T1000 (cell line): ENCODE results near the gene SCLY.
"Not testable (repeated sequence)": the region's sequence is repeated elsewhere in the genome, so short reads cannot be mapped to it uniquely, and the experiment has no call there.

ENCODE experiments used
- DNase-seq: peaks from one replicate; lab custom pipeline; 2025; ENCODE audit warnings: mixed read lengths; lab: John Stamatoyannopoulos, UW

The SCLY gene

DNA sequence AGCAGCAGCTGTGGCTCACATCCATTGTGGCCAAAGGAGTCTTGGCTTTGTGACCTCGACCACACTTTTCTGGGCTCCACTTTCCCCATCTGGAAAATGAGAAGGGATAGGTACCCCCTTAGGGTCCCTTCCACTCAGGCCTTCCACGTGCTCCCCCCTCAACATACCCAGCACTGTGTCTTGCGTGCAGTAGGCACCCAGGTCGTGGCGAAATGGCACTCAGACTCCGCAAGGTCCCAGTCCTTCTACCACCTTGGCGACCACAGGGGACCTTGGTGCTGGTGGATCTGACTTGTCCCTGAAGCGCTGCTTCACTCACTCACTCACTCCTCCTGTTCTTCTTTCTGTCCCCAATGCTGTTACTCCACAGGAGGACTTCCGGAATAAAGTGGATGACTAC, 19.9 kb upstream of the SCLY start:
- no peak for DNase-seq

DNA sequence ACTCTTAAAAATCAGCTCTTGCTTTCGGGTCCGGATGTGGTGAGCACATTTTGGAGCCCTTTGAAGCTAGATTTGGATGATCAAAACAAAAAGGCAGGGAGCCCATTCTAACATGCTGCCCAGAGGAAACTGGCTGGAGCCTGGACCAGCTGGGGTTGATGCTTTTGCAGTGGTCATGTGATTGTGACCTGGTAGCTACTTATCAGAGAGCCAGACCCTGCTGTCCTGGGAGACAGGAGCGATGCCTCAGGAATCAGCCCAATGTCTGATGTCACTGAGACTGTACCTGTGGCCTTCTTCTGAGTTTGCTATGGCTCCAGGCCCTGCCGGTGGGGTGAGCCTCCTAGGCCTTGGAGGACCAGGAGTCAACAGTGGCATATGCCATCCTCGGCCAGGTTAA, 18.7 kb upstream of the SCLY start:
- DNase-seq, result no peak

DNA sequence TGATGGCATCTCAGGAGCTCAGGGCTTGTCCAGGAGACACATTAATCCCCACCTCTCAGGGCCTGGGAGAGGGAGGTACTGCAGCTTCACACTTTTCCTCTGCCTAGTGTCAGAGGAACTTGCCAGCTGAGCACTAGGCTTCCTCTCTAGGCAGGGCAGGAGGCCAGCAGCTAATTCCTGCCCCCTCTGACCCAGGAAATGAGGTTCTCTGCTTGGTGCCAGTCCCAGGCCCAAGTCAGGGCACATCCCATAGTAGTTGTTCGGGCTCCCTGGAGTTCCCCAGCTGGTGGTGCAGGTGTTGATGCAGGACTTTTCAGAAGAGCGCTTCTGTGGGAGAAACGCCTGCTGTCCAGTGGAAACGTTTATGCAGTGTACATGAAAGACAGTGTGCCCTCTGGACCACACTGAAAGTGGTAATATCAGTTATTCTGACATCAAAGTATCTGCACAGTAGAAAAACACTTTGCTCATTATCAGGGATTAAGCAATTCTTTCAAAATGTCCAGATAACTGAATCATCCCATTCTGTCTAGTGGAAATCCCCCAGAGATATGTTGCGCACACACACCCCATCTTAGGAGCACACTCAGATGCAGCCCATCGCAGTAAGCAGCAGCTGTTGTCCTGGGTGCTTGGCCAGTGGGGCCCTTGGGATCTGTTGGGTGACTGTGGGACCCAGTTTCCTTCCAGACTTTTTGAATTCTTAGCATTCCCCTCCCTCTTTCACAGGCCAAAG, 17.8 kb upstream of the SCLY start:
- DNase-seq, result no peak

DNA sequence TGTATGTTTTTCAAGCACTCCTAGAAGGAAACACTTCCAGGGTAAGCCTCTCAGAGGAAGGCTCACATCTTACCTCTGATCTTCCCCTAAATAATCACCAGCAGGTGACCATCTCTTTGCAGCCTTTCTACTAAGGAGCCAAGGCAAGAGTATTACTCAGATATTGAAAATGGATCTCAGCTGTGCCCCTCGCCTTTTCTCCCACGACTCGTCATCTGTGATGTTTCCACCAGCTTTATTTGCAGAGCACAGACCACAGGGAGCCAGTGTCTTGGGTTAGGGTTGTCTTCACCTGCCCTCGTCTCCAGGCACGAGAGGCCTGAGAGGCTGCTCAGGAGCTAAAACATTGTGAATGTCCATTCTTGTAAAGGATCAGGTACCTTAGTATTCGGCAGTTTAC, 16.9 kb upstream of the SCLY start:
- DNase-seq, result no peak

DNA sequence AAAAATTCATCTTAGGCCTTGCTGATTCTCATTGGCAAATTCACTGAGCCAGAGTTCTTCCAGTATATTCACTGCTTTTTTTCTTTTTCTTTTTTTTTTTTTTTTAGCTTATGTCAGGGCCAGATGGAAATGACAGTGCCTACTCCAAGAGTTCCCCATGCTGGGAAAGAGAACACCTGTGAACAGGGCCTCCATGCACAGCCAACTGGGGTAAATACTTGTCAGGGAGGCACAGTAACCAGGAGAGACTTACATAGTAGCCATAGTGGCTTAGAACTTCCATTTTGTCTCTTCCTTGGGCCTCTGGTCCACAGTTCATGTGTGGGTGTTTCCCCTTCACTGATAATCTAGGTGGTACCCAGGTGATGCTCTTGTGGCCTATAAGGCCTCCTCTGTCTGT, 15.2 kb upstream of the SCLY start:
- no peak for DNase-seq

DNA sequence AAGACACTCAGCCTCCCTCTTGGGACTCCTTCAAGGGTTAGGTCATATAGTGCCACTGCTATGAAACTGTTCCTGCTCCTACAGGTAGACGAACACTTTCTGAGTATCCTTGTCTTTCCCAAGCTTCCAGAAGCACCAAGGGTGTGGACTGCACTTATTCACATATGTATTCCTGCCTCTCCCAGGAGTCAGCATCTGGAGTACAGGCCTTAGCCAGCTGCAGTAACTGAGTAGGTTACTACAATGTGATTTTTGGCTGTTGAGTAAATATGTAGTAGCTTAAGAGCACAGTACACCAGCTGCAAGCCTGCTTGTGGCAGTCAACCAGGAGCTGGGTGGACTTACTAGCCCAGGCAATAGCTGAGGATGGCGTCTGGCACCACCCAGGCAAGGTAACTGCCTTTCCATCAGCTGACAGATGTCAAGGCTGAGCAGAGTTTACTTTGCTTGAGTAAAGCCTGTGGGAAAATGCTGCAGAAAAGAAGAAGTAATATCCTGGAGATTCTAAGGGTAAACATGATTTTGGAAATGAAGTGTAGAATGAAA, 14.0 kb upstream of the SCLY start:
- DNase-seq, result no peak

DNA sequence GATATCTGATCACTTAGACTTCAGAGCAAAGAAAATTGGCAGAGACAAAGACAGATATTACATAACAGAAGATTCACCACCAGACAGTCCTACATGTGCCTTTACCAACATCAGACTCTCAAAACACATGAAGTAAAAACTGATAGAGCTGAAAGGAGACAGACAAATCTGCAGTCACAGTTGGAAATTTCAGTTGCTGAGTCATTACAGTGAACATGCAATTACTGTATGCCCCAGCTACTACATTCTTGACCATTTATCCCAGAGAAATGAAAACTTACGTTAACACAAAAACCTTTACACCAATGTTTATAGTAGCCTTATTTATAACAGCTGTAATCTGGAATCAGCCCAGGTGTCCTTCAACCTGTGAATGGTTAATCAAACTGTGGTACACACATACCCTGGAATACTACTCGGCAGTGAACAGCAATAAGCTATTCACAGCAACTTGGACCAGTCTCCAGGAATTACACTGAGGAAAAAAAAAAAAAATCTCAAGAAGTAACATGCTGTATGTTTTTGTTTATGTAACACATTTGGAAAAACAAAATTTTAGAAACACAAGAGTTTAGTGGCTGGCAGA, 7.5 kb upstream of the SCLY start:
- DNase-seq, result no peak

DNA sequence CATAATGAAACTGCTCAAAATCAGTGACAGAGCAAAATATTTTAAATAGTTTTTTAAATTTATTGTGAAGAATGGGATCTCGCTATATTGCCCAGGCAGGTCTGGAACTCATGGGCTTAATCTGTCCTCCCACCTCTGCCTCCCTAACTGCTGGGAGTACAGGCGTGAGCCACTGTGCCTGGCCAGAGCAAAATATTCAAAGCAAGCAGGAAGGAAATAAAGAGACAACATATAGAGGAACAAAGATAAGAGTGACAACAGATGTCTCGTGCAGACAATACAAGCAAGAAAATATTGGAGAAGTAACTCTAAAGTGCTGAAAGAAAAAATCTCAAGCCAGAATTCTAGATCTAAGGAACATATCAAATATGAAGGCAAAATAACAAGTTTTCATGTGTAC, 5.0 kb upstream of the SCLY start:
- DNase-seq, result no peak

DNA sequence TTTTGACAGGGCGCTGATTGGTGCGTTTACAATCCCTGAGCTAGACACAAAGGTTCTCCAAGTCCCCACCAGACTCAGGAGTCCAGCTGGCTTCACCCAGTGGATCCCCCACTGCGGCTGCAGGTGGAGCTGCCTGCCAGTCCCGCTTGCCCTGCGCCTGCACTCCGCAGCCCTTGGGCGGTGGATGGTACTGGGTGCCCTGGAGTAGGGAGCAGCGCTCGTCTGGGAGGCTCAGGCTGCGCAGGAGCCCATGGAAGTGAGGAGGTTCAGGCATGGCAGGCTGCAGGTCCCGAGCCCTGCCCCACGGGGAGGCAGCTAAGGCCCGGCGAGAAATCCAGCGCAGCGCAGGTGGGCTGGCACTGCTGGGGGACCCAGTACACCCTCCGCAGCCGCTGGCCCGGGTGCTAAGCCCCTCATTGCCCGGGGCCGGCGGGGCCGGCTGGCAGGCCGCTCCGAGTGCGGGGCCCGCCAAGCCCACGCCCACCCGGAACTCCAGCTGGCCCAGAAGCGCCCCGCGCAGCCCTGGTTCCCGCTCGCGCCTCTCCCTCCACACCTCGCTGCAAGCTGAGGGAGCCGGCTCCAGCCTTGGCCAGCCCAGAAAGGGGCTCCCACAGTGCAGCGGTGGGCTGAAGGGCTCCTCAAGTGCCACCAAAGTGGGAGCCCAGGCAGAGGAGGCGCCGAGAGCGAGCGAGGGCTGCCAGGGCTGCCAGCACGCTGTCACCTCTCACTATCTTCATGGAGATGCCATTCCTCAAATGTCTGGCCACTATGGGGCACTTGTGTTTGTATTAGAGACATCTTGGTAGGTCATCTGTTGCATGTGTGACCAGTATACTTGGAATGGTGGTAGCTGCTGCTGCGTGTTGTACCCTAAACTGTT, 2.9 kb upstream of the SCLY start:
- DNase-seq, result not testable (repeated sequence)

DNA sequence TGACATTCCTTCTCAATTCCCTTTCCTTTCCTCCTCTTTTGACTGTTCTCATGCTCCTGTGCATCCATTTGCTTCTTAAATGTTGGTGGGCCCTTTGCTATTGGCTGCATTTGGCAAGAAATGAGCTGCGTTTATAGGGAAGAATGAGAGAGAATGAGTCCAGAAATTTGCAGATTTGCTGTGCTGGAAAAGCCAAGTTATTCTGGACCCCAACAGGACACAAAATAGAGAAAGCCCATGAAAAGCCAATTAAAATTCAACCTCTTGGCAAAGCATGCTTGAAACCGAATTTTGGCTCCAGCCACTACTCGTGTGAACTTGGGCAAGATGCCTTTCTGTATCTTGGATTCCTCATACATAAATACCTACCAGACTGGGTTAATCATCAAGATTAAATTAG, 1.3 kb upstream of the SCLY start:
- DNase-seq, result no peak

DNA sequence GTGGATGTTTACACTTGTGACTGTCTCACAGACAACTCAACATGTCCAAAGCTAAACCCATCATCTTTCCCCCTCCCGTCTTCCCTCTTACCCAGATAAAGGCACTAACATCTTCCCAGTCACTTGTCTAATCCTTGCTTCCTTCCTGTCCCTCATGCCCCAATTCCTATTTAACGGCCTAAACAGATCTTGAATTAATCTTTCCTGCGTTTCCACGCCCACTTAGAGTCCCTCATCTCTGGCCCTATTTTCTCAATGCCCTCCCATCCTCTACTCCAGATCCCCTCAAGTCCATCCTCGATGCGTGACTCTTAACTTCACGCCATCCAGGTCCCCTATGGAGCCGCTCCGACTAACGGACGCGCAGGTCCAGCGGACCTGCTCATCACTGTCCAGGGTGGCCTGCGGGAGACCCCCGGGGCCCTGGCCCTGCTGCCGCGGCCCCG, 682 bp upstream of the SCLY start:
- no peak for DNase-seq

DNA sequence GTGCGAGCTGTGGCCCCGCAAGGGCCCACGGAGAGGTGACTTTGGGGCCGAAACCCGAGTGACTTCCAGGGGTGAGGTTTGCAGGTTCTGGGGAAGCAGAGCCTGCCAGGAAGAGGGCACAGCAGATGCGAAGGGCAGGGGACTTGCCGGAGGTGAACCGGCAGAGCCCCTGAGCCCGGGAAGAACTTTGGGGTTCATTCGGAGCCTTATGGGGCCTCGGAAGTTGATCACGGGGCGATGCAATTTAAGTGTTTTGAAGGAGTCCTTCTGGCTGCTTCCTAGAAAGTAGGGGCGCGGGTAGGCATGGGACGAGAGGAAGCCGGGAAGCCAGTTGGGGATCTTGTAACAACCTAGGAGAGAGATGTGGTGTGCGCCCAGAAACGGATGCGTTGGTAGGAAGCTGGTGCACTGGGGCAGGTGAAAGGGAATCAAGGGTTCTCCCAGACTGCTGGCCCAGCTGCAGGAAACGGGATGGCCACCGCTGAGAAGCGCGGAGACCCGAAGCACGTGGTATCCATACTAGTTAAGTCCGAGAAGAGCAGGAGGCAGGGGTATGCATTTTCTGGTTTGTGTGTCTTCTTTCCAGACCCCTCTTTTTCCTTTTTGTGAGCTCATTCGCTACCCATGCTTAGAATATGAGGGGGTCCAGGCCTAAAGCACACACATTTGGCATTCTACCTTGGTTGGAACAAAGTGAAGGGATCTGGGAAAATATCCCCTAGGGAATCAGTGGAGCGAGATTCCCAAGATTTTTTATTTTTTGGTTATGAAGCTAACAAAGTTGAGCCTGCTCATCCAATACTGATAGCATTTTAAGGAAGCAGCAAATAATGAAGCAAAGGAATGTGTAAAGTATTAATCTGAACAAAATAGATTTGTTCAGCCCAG, 758 bp downstream of the SCLY start:
- DNase-seq, result no peak

DNA sequence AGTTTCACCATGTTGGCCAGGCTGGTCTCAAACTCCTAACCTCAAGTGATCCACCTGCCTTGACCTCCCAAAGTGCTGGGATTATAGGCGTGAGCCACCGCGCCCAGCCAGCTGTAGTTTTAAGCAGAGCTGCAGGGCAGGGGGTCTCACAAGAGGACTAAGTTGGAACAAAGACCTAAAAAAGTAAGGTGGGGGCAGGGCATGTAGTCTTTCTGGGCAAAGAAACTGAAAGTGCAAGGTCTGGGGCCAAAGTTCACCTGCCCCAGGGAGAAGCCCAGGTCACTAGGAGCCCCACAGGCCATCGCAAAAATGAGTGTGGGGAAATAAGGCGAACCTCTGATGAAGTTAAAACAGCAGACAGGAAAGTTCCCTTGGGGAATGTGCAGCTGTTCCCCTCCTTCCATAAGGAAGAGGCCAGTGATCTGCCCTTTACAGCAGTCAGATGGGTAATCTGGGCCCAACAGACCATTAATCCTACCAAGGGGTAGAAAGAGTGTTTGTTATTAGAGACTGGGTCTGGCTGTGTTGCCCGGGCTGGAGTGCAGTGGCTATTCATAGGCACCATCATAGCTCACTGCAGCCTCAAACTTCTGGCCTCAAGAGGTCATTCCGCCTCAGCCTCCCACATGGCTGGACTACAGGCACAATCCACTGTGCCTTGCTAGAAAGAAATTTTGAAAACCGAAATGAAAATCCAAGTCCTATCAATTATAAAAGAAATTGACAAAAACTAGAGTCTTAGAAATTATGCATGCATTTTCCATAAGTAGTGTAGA, 2.8 kb downstream of the SCLY start:
- DNase-seq, result no peak

DNA sequence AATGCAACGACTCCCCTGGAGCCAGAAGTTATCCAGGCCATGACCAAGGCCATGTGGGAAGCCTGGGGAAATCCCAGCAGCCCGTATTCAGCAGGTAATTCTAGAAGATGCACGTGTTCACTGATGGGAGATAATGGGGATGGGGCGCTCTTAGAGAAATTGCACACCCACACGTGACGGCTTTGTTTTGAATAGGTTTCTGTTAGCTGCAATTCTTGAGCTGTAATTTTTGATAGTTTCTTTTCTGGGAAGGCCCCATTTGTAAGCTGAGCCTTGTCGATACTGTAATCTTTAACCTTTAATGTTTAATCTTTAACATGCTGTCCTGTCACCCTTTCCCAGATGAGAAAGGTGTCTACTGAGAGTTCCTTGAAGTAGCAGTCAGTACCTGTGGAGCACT, 3.6 kb downstream of the SCLY start:
- DNase-seq, result no peak

DNA sequence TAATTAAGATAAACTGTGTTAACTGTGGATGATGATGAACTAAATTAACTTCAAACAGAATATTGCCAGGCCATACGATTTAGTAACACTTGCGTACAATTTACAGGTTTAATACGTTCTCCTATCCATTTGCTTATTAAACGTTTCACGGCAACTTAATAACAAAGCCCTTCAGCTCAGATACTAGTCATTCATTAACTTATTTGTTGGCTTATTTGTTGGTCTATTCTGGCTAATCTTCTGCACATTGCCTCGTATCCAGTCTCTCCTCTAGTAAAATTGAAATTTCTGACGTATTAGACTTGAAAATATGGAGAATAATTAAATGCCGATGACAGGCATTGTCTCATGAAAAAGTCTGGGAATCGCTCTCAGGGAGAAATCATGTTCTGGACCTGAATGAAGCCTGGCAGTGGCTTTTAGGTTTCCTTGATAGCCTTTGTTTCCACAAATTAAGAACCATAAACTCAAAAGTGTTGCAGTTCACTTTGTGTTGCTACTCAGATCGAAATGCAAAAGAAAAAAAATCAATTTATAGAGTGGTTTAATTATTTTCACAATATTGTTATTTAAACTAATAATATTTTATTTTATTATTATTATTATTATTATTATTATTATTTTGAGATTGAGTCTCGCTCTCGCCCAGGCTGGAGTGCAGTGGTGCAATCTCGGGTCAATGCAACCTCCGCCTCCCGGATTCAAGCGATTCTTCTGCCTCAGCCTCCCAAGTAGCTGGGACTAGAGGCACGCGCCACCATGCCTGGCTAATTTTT, 4.5 kb downstream of the SCLY start:
- no peak for DNase-seq

DNA sequence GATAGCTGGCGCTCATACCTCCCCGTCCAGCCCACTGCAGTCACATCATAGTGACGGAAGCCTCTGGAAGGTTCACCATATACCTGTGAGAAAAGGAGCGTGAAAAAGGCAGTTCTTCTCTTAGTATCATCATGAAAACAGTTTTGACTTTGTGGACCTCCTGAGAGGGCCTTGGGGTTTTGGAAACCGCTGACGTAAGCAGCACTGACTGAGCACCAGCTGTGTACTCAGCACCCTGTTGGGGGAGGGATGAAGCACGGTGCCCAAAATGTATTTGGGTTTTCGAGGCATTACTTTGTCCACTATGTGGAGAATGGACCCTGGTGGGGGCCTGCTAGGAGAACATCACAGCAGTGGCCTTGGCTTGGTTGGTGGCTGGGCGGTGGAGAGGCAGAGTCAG, 5.4 kb downstream of the SCLY start:
- DNase-seq, result no peak

DNA sequence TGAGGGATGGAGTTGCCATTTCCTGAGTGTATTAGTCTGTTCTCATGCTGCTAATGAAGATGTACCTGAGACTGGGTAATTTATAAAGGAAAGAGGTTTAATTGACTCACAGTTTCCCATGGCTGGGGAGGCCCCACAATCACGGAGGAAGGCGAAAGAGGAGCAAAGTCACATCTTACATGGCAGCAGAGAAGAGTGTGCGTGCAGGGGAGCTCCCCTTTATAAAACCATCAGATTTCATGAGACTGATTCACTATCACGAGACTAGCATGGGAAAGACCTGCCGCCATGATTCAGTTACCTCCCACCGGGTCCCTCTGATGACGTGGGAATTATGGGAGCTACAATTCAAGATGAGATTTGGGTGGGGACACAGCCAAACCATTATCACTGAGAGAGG, 5.9 kb downstream of the SCLY start:
- not testable (repeated sequence) for DNase-seq

DNA sequence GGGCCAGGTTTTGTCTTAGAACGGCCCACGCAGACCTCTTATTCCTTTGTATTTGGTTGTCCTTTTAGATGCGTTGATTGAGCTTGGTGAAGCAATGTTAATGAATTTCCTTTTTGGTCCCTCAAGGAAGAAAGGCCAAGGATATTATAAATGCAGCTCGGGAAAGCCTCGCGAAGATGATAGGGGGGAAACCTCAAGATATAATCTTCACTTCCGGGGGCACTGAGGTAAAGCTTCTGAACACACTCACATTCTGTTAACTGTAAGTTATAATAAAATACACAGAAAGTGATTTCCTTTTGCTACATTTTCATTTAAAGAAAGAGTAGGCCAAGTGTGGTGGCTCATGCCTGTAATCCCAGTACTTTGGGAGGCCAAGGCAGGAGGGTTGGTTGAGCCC, 7.1 kb downstream of the SCLY start:
- no peak for DNase-seq

DNA sequence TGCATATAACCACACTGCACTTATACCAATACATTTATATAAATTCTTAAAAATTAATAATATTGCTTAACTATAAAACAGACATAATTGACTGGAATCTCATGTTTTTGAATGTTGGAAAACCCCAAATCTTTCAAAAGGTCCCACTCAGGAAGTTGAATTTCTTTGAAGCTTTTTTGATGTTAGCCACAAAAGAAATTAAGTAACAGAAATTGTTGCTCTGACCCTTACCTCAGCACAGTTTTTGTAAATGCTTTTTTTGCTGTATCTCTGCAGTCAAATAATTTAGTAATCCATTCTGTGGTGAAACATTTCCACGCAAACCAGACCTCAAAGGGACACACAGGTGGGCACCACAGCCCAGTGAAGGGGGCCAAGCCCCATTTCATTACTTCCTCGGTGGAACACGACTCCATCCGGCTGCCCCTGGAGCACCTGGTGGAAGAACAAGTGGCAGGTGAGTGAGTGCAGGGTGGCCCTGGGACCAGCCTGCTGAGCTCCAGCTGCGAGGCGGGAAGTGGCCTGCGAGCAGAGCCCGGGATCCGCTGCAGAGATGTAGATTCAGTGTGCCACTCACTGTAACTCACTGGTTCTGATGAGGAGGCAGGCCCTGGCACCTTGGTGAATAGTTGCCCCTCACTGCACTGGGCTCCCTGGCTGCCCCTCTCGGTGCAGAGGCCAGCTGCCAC, 8.4 kb downstream of the SCLY start:
- DNase-seq, result no peak

DNA sequence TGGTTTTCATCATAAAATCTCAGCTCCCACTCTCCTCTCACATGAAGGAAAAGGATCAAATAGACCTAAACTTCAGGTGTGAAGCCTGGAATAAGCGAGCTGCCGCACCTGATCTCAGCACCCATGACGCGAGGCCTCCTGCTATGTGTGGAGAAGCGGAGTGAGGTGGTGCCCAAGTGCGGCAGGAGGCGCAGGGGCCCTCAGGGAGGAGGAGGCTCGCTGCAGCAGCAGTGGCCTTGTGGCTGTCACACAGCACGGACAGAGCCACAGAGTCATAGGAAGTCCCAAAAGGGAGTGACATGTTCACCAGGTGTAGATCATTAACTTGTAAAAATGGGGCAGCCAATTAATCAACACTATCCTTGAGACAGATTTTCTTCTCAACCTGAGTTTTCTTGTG, 9.1 kb downstream of the SCLY start:
- no peak for DNase-seq
